ENCODE data around the gene CCNYL1. TPM values are rescaled to one million over a fixed set of nuclear protein-coding genes. Genes with fewer than 3 reads are reported as not detected.
A peak's percentile ranks its signal among the peaks of the same experiment; 100 is the strongest.

The CCNYL1 gene
- total RNA-seq, 2 experiments from 2014 or later: 5.8 to 6.0 TPM

GRCh38 chr2:207762146-207762545 is 50.7 kb downstream of the CCNYL1 start:
- peaks cover 26% of the 10 kb centered on the region for H3K27me3 Mint-ChIP-seq
- H3K4me3 Mint-ChIP-seq: no peak overlapping the region
- peaks cover under 1% of the 10 kb centered on the region for H3K9me3 Mint-ChIP-seq

GRCh38 chr2:207763303-207763917 is 52.0 kb downstream of the CCNYL1 start:
- Mint-ChIP-seq H3K27ac (no peak overlapping the region), H3K27me3 (peaks cover 38% of the 10 kb centered on the region), H3K36me3 (peaks cover 9% of the 10 kb centered on the region), H3K4me3 (no peak overlapping the region), H3K9me3 (peaks cover 1% of the 10 kb centered on the region), H3K4me1 (peaks cover 13% of the 10 kb centered on the region)
- DNase-seq: no peak

More at GRCh38 chr2:207762146-207762545, 50.7 kb downstream of the CCNYL1 start:
- DNase-seq: no peak
- Mint-ChIP-seq H3K4me1 (peaks cover 7% of the 10 kb centered on the region), H3K27ac (no peak overlapping the region), H3K36me3 (peaks cover 2% of the 10 kb centered on the region)

- no peak overlapping the region for H3K27ac Mint-ChIP-seq
- peaks cover 39% of the 10 kb centered on the region for H3K27me3 Mint-ChIP-seq
- no peak for DNase-seq
- no peak overlapping the region for H3K4me3 Mint-ChIP-seq
- peaks cover 18% of the 10 kb centered on the region for H3K4me1 Mint-ChIP-seq
- H3K36me3 Mint-ChIP-seq: peaks cover 9% of the 10 kb centered on the region
- H3K9me3 Mint-ChIP-seq: peaks cover 1% of the 10 kb centered on the region
Observed at GRCh38 chr2:207764096-207764630, 52.7 kb downstream of the CCNYL1 start.

GRCh38 chr2:207765547-207765946 is 54.1 kb downstream of the CCNYL1 start:
- DNase-seq: no peak
- Mint-ChIP-seq H3K27me3 (peaks cover 41% of the 10 kb centered on the region), H3K27ac (no peak overlapping the region), H3K9me3 (peaks cover 1% of the 10 kb centered on the region), H3K36me3 (peaks cover 9% of the 10 kb centered on the region), H3K4me3 (no peak overlapping the region), H3K4me1 (peaks cover 20% of the 10 kb centered on the region)

GRCh38 chr2:207766041-207766551 is 54.7 kb downstream of the CCNYL1 start:
- peaks cover 9% of the 10 kb centered on the region for H3K36me3 Mint-ChIP-seq
- peaks cover 1% of the 10 kb centered on the region for H3K9me3 Mint-ChIP-seq
- DNase-seq: no peak
- peaks cover 24% of the 10 kb centered on the region for H3K4me1 Mint-ChIP-seq
- H3K27me3 Mint-ChIP-seq: peaks cover 45% of the 10 kb centered on the region
- H3K4me3 Mint-ChIP-seq: no peak overlapping the region
- no peak overlapping the region for H3K27ac Mint-ChIP-seq

GRCh38 chr2:207766697-207767460 is 55.4 kb downstream of the CCNYL1 start:
- peak overlapping the region; percentile 38 for H3K4me3 Mint-ChIP-seq
- peaks cover 48% of the 10 kb centered on the region for H3K27me3 Mint-ChIP-seq
- peaks cover 24% of the 10 kb centered on the region for H3K4me1 Mint-ChIP-seq
- no peak overlapping the region for H3K27ac Mint-ChIP-seq
- peak; percentile 32 for DNase-seq
- peaks cover 9% of the 10 kb centered on the region for H3K36me3 Mint-ChIP-seq
- H3K9me3 Mint-ChIP-seq: peaks cover 1% of the 10 kb centered on the region

- H3K4me1 Mint-ChIP-seq: peaks cover 26% of the 10 kb centered on the region
- DNase-seq: no peak
- H3K4me3 Mint-ChIP-seq: peak overlapping the region; percentile 65
- H3K36me3 Mint-ChIP-seq: peaks cover 9% of the 10 kb centered on the region
- peaks cover 48% of the 10 kb centered on the region for H3K27me3 Mint-ChIP-seq
- peaks cover 3% of the 10 kb centered on the region for H3K9me3 Mint-ChIP-seq
- H3K27ac Mint-ChIP-seq: no peak overlapping the region
Observed at GRCh38 chr2:207767461-207768167, 56.2 kb downstream of the CCNYL1 start.

- peak overlapping the region; percentile 79 for H3K4me3 Mint-ChIP-seq
- H3K9me3 Mint-ChIP-seq: peaks cover 3% of the 10 kb centered on the region
- H3K4me1 Mint-ChIP-seq: peaks cover 26% of the 10 kb centered on the region
- H3K27ac Mint-ChIP-seq: no peak overlapping the region
- peak; percentile 41 for DNase-seq
- H3K27me3 Mint-ChIP-seq: peaks cover 48% of the 10 kb centered on the region
- peaks cover 9% of the 10 kb centered on the region for H3K36me3 Mint-ChIP-seq
Observed at GRCh38 chr2:207768168-207768865, 56.9 kb downstream of the CCNYL1 start.

GRCh38 chr2:207768866-207769596 is 57.6 kb downstream of the CCNYL1 start:
- DNase-seq: peak; percentile 43
- H3K4me1 Mint-ChIP-seq: peaks cover 26% of the 10 kb centered on the region
- H3K4me3 Mint-ChIP-seq: peak overlapping the region; percentile 79
- H3K9me3 Mint-ChIP-seq: peaks cover 3% of the 10 kb centered on the region
- H3K27ac Mint-ChIP-seq: peak overlapping the region; percentile 67
- H3K36me3 Mint-ChIP-seq: peaks cover 9% of the 10 kb centered on the region
- peaks cover 47% of the 10 kb centered on the region for H3K27me3 Mint-ChIP-seq

GRCh38 chr2:207770602-207771404 is 59.4 kb downstream of the CCNYL1 start:
- H3K9me3 Mint-ChIP-seq: peaks cover 3% of the 10 kb centered on the region
- DNase-seq: peak; percentile 11
- peaks cover 33% of the 10 kb centered on the region for H3K27me3 Mint-ChIP-seq
- peak overlapping the region; percentile 23 for H3K27ac Mint-ChIP-seq
- H3K4me1 Mint-ChIP-seq: peaks cover 26% of the 10 kb centered on the region
- H3K4me3 Mint-ChIP-seq: peak overlapping the region; percentile 79
- H3K36me3 Mint-ChIP-seq: peaks cover 9% of the 10 kb centered on the region

- Mint-ChIP-seq H3K4me3 (no peak overlapping the region), H3K9me3 (peaks cover 3% of the 10 kb centered on the region), H3K27ac (no peak overlapping the region), H3K4me1 (peaks cover 21% of the 10 kb centered on the region), H3K36me3 (peaks cover 9% of the 10 kb centered on the region), H3K27me3 (peaks cover 28% of the 10 kb centered on the region)
- DNase-seq: no peak
Observed at GRCh38 chr2:207771421-207771820, 60.0 kb downstream of the CCNYL1 start.

GRCh38 chr2:207772081-207772843 is 60.8 kb downstream of the CCNYL1 start:
- Mint-ChIP-seq H3K9me3 (peaks cover 2% of the 10 kb centered on the region), H3K36me3 (peaks cover 6% of the 10 kb centered on the region), H3K4me1 (peaks cover 19% of the 10 kb centered on the region), H3K27ac (peak overlapping the region; percentile 30), H3K27me3 (peaks cover 21% of the 10 kb centered on the region), H3K4me3 (no peak overlapping the region)
- DNase-seq: peak; percentile 36

GRCh38 chr2:207772844-207773205 is 61.4 kb downstream of the CCNYL1 start:
- no peak overlapping the region for H3K4me3 Mint-ChIP-seq
- peaks cover 15% of the 10 kb centered on the region for H3K27me3 Mint-ChIP-seq
- H3K27ac Mint-ChIP-seq: no peak overlapping the region
- DNase-seq: no peak
- peaks cover 2% of the 10 kb centered on the region for H3K9me3 Mint-ChIP-seq
- H3K36me3 Mint-ChIP-seq: no peaks in the 10 kb centered on the region
- H3K4me1 Mint-ChIP-seq: peaks cover 16% of the 10 kb centered on the region
